Measurements from ENCODE around the gene SLC5A1.

Gene SLC5A1

DNA sequence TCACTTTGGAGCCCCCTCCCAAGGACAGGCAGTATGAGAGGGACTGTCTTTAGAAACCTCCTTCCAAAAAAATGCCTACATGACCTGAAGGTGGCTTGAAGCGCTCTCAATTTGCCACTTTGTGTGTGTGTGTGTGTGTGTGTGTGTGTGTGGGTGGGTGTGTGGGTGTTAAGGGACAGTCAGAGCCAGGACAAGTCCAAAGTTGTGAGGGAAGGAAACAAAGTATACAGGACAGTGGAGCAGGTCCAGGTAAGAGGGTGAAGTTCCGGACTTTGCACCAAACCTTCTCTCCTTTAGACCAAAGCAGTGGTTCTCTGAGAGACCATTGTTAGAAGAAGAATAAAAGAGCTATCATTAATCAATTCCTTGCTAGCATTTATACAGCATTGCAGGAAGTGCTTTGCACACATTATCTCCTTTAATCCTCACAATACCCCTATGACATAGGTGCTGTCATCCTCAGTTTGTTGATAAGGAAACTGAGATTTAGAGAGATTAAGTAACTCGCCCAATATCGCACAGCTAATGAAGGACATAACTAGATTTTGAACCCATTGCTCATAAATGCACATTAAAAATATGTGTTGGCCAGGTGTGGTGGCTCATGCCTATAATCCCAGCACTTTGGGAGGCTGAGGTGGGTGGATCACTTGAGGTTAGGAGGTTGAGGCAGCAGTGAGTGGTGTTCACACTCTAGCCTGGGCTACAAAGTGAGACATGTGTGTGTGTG is 12.4 kb upstream of the SLC5A1 start:
- Histone ChIP-seq H3K4me3 (ENCODE audit: low read length) (no peak overlapping the region), H3K4me1 (ENCODE audit: control insufficient read depth, insufficient read depth, low read length) (no peaks in the 10 kb centered on the region), H3K36me3 (ENCODE audit: control insufficient read depth, insufficient read depth, low read length) (no peaks in the 10 kb centered on the region), H3K27me3 (ENCODE audit: control insufficient read depth, insufficient read depth, low read length) (no peaks in the 10 kb centered on the region), H3K27ac (ENCODE audit: low read depth, low read length) (no peak overlapping the region), H3K9ac (ENCODE audit: low read length) (no peak overlapping the region)

DNA sequence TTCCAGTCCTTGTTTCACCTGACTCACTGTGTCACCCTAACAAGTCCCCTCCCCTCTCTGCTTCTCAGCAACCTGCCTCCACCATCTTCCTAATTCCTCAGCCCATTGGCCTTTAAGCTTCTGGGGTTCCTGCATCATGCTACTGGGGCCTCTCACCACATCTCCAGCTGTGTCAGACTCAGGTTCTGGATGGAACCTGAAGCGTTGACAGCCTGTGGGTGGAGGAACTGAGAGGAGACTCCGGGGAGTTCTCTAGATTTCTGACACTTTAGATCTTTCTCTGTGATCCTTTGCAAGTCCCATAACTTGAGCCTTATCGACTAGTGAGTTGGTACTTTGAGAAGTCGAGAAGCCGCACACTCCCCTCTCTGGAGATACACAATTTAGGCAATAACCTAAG is 11.6 kb upstream of the SLC5A1 start:
- no peaks in the 10 kb centered on the region for H3K4me1 ChIP-seq (ENCODE audit: control insufficient read depth, insufficient read depth, low read length)
- no peak overlapping the region for H3K4me3 ChIP-seq (ENCODE audit: low read length)
- H3K36me3 ChIP-seq (ENCODE audit: control insufficient read depth, insufficient read depth, low read length), result no peaks in the 10 kb centered on the region
- H3K27me3 ChIP-seq (ENCODE audit: control insufficient read depth, insufficient read depth, low read length), result no peaks in the 10 kb centered on the region
- H3K9ac ChIP-seq (ENCODE audit: low read length), result no peak overlapping the region
- H3K27ac ChIP-seq (ENCODE audit: low read depth, low read length), result no peak overlapping the region

- no peaks in the 10 kb centered on the region for H3K4me1 ChIP-seq (ENCODE audit: control insufficient read depth, insufficient read depth, low read length)
- H3K4me3 ChIP-seq (ENCODE audit: low read length), result no peak overlapping the region
- no peak overlapping the region for H3K27ac ChIP-seq (ENCODE audit: low read depth, low read length)
- H3K27me3 ChIP-seq (ENCODE audit: control insufficient read depth, insufficient read depth, low read length), result no peaks in the 10 kb centered on the region
- no peaks in the 10 kb centered on the region for H3K36me3 ChIP-seq (ENCODE audit: control insufficient read depth, insufficient read depth, low read length)
- no peak overlapping the region for H3K9ac ChIP-seq (ENCODE audit: low read length)
These were observed 8.8 kb upstream of the SLC5A1 start for GRCh38 chr22:32034275-32034674.

GRCh38 chr22:32037236-32037635 is 5.8 kb upstream of the SLC5A1 start:
- H3K27ac ChIP-seq (ENCODE audit: low read depth, low read length), result no peak overlapping the region
- H3K27me3 ChIP-seq (ENCODE audit: control insufficient read depth, insufficient read depth, low read length), result no peaks in the 10 kb centered on the region
- no peaks in the 10 kb centered on the region for H3K36me3 ChIP-seq (ENCODE audit: control insufficient read depth, insufficient read depth, low read length)
- no peak overlapping the region for H3K4me3 ChIP-seq (ENCODE audit: low read length)
- H3K9ac ChIP-seq (ENCODE audit: low read length), result no peak overlapping the region
- H3K4me1 ChIP-seq (ENCODE audit: control insufficient read depth, insufficient read depth, low read length), result no peaks in the 10 kb centered on the region

GRCh38 chr22:32040324-32040904 is 2.6 kb upstream of the SLC5A1 start:
- H3K27me3 ChIP-seq (ENCODE audit: control insufficient read depth, insufficient read depth, low read length), result peaks cover 5% of the 10 kb centered on the region
- H3K9ac ChIP-seq (ENCODE audit: low read length), result no peak overlapping the region
- H3K4me3 ChIP-seq (ENCODE audit: low read length), result no peak overlapping the region
- no peaks in the 10 kb centered on the region for H3K36me3 ChIP-seq (ENCODE audit: control insufficient read depth, insufficient read depth, low read length)
- no peak overlapping the region for H3K27ac ChIP-seq (ENCODE audit: low read depth, low read length)
- no peaks in the 10 kb centered on the region for H3K4me1 ChIP-seq (ENCODE audit: control insufficient read depth, insufficient read depth, low read length)

DNA sequence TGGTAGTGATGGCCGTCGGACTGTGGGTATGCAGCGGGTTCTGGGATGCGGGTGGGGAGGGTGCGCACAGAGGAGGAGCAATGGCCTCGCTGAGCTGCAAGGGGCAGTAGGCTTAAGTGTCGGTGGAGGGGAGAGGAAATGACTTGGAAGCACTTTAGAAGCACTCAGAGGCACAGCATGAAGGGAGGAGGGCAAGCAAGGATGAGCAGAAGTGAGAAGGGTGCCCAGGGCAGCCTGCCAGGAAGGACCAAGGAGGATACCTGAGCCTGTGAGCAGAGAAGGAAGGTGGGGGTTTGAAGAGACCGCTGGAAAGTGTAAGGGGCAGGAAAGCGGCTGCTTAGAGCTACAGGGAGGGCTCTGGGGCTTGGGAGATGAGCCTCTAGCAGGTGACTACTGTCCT is 330 bp downstream of the SLC5A1 start:
- H3K4me3 ChIP-seq (ENCODE audit: low read length), result no peak overlapping the region
- no peak overlapping the region for H3K9ac ChIP-seq (ENCODE audit: low read length)
- no peaks in the 10 kb centered on the region for H3K36me3 ChIP-seq (ENCODE audit: control insufficient read depth, insufficient read depth, low read length)

DNA sequence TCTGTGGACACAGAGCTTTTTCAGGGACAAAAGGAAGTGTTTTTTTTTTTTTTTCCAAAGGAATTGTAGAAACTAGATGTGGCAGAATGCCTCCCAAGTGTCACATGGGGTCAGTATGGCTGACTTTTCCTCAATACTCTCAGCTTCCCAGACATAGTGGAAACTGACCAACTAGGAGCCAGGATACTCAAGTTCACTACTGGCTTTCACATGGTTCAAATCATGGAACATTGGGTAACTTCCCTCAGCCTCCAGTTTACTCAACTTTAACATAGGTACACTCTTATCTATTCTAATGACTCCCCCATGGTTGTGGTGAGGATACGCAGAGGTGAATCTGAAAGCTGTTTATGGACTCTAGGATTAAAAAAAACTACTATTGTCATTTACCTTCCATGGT is 1.4 kb downstream of the SLC5A1 start:
- H3K36me3 ChIP-seq (ENCODE audit: control insufficient read depth, insufficient read depth, low read length), result no peaks in the 10 kb centered on the region
- no peak overlapping the region for H3K4me3 ChIP-seq (ENCODE audit: low read length)
- no peak overlapping the region for H3K27ac ChIP-seq (ENCODE audit: low read depth, low read length)
- no peak overlapping the region for H3K9ac ChIP-seq (ENCODE audit: low read length)
- H3K27me3 ChIP-seq (ENCODE audit: control insufficient read depth, insufficient read depth, low read length), result peaks cover 5% of the 10 kb centered on the region
- H3K4me1 ChIP-seq (ENCODE audit: control insufficient read depth, insufficient read depth, low read length), result no peaks in the 10 kb centered on the region

More for the DNA sequence above, 330 bp downstream of the SLC5A1 start:
- no peaks in the 10 kb centered on the region for H3K4me1 ChIP-seq (ENCODE audit: control insufficient read depth, insufficient read depth, low read length)
- peaks cover 5% of the 10 kb centered on the region for H3K27me3 ChIP-seq (ENCODE audit: control insufficient read depth, insufficient read depth, low read length)
- H3K27ac ChIP-seq (ENCODE audit: low read depth, low read length), result no peak overlapping the region

- H3K27me3 ChIP-seq (ENCODE audit: control insufficient read depth, insufficient read depth, low read length), result peaks cover 5% of the 10 kb centered on the region
- H3K4me3 ChIP-seq (ENCODE audit: low read length), result no peak overlapping the region
- H3K9ac ChIP-seq (ENCODE audit: low read length), result no peak overlapping the region
These were observed 1.9 kb downstream of the SLC5A1 start for GRCh38 chr22:32044913-32045312.

GRCh38 chr22:32048069-32048468 is 5.0 kb downstream of the SLC5A1 start:
- H3K9ac ChIP-seq (ENCODE audit: low read length), result no peak overlapping the region
- H3K27me3 ChIP-seq (ENCODE audit: control insufficient read depth, insufficient read depth, low read length), result no peaks in the 10 kb centered on the region
- no peak overlapping the region for H3K4me3 ChIP-seq (ENCODE audit: low read length)
- H3K4me1 ChIP-seq (ENCODE audit: control insufficient read depth, insufficient read depth, low read length), result no peaks in the 10 kb centered on the region
- no peaks in the 10 kb centered on the region for H3K36me3 ChIP-seq (ENCODE audit: control insufficient read depth, insufficient read depth, low read length)
- H3K27ac ChIP-seq (ENCODE audit: low read depth, low read length), result no peak overlapping the region

More at GRCh38 chr22:32044913-32045312, 1.9 kb downstream of the SLC5A1 start:
- Histone ChIP-seq H3K4me1 (ENCODE audit: control insufficient read depth, insufficient read depth, low read length) (no peaks in the 10 kb centered on the region), H3K36me3 (ENCODE audit: control insufficient read depth, insufficient read depth, low read length) (no peaks in the 10 kb centered on the region), H3K27ac (ENCODE audit: low read depth, low read length) (no peak overlapping the region)

GRCh38 chr22:32050678-32051515 is 7.8 kb downstream of the SLC5A1 start:
- H3K36me3 ChIP-seq (ENCODE audit: control insufficient read depth, insufficient read depth, low read length), result no peaks in the 10 kb centered on the region
- no peaks in the 10 kb centered on the region for H3K4me1 ChIP-seq (ENCODE audit: control insufficient read depth, insufficient read depth, low read length)
- no peak overlapping the region for H3K27ac ChIP-seq (ENCODE audit: low read depth, low read length)
- no peak overlapping the region for H3K9ac ChIP-seq (ENCODE audit: low read length)
- H3K27me3 ChIP-seq (ENCODE audit: control insufficient read depth, insufficient read depth, low read length), result no peaks in the 10 kb centered on the region
- H3K4me3 ChIP-seq (ENCODE audit: low read length), result no peak overlapping the region

DNA sequence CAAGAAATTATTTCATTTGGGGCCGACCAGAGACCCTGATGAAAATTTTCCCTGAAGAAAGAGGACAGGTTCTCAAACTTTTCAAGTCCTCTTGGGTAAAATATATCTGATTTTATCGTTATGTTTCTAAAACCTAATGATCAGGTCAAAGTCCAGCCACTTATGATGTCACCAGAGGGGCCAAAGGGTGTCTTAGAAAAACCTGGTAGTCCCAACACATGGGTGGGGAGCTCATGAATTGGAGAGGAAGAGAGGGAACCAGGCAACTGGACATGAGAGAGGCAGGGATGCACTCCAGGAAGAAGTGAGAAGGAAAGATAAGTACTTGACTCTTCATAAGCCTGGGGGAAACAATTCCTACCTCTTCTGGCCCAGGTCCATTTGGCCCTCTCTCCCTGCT is 9.2 kb downstream of the SLC5A1 start:
- H3K9ac ChIP-seq (ENCODE audit: low read length), result no peak overlapping the region
- H3K4me3 ChIP-seq (ENCODE audit: low read length), result no peak overlapping the region
- no peaks in the 10 kb centered on the region for H3K36me3 ChIP-seq (ENCODE audit: control insufficient read depth, insufficient read depth, low read length)
- no peaks in the 10 kb centered on the region for H3K27me3 ChIP-seq (ENCODE audit: control insufficient read depth, insufficient read depth, low read length)
- H3K4me1 ChIP-seq (ENCODE audit: control insufficient read depth, insufficient read depth, low read length), result no peaks in the 10 kb centered on the region
- H3K27ac ChIP-seq (ENCODE audit: low read depth, low read length), result no peak overlapping the region

DNA sequence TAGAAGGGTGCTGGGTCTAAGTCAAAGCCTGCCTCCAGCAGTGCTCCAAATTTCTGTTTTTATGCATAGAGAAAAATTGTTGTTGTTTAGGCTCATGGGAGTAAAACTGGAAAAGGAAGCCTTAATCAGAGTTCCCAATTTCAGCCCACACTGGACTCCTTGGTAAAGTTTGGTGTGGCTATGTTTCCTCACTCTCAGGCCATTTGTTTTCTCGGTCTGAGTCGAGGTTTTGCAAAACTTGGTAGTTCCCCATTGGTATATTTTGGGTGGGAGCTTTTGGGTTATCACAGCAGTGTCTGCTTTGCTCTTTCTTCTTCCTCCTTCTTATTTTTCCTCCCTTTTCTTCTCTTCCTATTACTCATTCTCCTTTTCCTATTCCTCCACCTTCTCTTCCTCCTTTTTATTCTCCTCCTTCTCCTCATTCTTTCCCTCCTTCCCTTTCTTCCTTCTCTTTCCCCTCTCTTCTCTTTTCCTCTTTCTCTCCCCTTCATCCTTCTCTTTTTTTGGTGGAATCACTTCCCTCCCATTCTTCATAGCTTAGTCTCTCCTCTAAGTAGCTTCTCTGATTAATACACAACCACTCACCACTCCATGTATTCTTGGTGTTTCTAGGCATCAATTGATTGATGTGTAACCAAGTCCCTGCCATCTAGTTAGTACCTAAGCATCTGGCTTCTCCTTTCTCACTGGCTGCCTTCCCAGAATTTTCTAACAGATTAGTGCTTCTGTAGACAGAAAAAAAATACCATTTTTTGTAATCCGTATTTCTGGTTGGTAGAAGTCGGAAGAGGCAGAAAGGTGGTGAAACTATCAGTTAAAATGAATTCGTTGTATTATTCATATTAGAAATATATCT is 10.1 kb downstream of the SLC5A1 start:
- H3K27me3 ChIP-seq (ENCODE audit: control insufficient read depth, insufficient read depth, low read length), result no peaks in the 10 kb centered on the region
- H3K4me1 ChIP-seq (ENCODE audit: control insufficient read depth, insufficient read depth, low read length), result no peaks in the 10 kb centered on the region
- no peak overlapping the region for H3K9ac ChIP-seq (ENCODE audit: low read length)
- H3K36me3 ChIP-seq (ENCODE audit: control insufficient read depth, insufficient read depth, low read length), result no peaks in the 10 kb centered on the region
- H3K4me3 ChIP-seq (ENCODE audit: low read length), result no peak overlapping the region
- no peak overlapping the region for H3K27ac ChIP-seq (ENCODE audit: low read depth, low read length)

Data from rectal smooth muscle tissue (tissue), 1 donor.